B cell (primary cell): ENCODE data around the gene NUP214. TPM values are rescaled to one million over a fixed set of nuclear protein-coding genes. Genes with fewer than 3 reads are reported as not detected.

ENCODE experiments used
- ATAC-seq: fragments of 200-7000 bp; cut with Tn5 transposase; one replicate; pipeline ENCODE4 v1.10.0; 2021; ENCODE audit warnings: low read depth, mild to moderate bottlenecking, moderate number of reproducible peaks, moderate library complexity
- CTCF ChIA-PET: fragments of 350-600 bp; sonication (Branson Sonifier 250); formaldehyde crosslinking; loops from one replicate; lab custom pipeline; 2021; ENCODE audit warnings: antibody characterized with exemption, inconsistent platforms; lab: Charles Lee
- POLR2A ChIA-PET: fragments of 350-600 bp; sonication (Branson Sonifier 250); formaldehyde crosslinking; loops from one replicate; lab custom pipeline; 2021; ENCODE audit warnings: antibody characterized with exemption; lab: Charles Lee
- DNase-seq: peaks from one replicate; pipeline ENCODE4 v3.0.0; 2013
- H2AFZ ChIP-seq: 2 replicates; pipeline ENCODE4 v1.6.1; 2012; ENCODE audit warnings: mild to moderate bottlenecking, low read depth, low read length; ENCODE audit not compliant: insufficient read depth, poor library complexity, severe bottlenecking
- H3K27ac ChIP-seq, 2 donors: 1 replicate in 1 of 2; 2 replicates in 1 of 2; pipeline ENCODE4 v1.5.1; 2012 to 2013; ENCODE audit warnings: low read length in 2 of 2, mild to moderate bottlenecking in 2 of 2, moderate library complexity in 1 of 2
- H3K27me3 ChIP-seq, 4 experiments: fragments of 200-600 bp in 1 of 4; sonication (generic) in 1 of 4; replicated peaks in 1 of 4; 1 replicate in 2 of 4; 2 replicates in 2 of 4; pipeline versions ENCODE4 v1.6.1 to v1.7.0; 2013 to 2016; ENCODE audit warnings: low read length in 3 of 4, mild to moderate bottlenecking in 2 of 4, mixed read lengths in 1 of 4, moderate library complexity in 1 of 4; ENCODE audit not compliant: insufficient read depth in 4 of 4, control insufficient read depth in 3 of 4; ENCODE audit errors: control extremely low read depth in 1 of 4
- H3K36me3 ChIP-seq, 2 experiments: replicated peaks in 1 of 2; 1 replicate in 1 of 2; 2 replicates in 1 of 2; pipeline versions ENCODE4 v1.6.1 to v1.7.1; 2013; ENCODE audit warnings: low read length in 1 of 2; ENCODE audit not compliant: insufficient read depth in 2 of 2, control insufficient read depth in 1 of 2; ENCODE audit errors: control extremely low read depth in 1 of 2, extremely low read depth in 1 of 2
- H3K4me1 ChIP-seq, 2 donors: fragments of 200-600 bp in 1 of 2; sonication (generic) in 1 of 2; 1 replicate in 1 of 2; 2 replicates in 1 of 2; pipeline versions ENCODE4 v1.5.1 to v1.6.1; 2013 to 2017; ENCODE audit warnings: low read length in 2 of 2; ENCODE audit not compliant: control insufficient read depth in 2 of 2, insufficient read depth in 2 of 2
- H3K4me2 ChIP-seq: replicated peaks from 2 replicates; pipeline ENCODE3; 2012; ENCODE audit warnings: mild to moderate bottlenecking, low read depth, low read length; ENCODE audit not compliant: poor library complexity, severe bottlenecking
- H3K4me3 ChIP-seq, 5 experiments: fragments of 200-600 bp in 1 of 5; sonication (generic) in 1 of 5; 1 replicate in 3 of 5; 2 replicates in 2 of 5; pipeline versions ENCODE4 v1.5.1 to v1.7.0; 2011 to 2016; ENCODE audit warnings: low read length in 4 of 5, mild to moderate bottlenecking in 4 of 5, low read depth in 2 of 5, control low read depth in 1 of 5, moderate library complexity in 1 of 5; ENCODE audit not compliant: insufficient read depth in 1 of 5; ENCODE audit errors: control extremely low read depth in 1 of 5, extremely low read depth in 1 of 5
- H3K79me2 ChIP-seq: fragments of 200-600 bp; sonication (generic); one replicate; pipeline ENCODE4 v1.6.0; 2016; ENCODE audit warnings: low read length; ENCODE audit not compliant: control insufficient read depth, insufficient read depth
- H3K9ac ChIP-seq: fragments of 200-600 bp; sonication (generic); 2 replicates; pipeline ENCODE4 v1.6.1; 2017; ENCODE audit warnings: mild to moderate bottlenecking, low read length, moderate library complexity
- H3K9me3 ChIP-seq, 3 donors: one replicate each; pipeline versions ENCODE4 v1.6.1 to v1.7.1; 2013; ENCODE audit warnings: low read length in 2 of 3; ENCODE audit not compliant: control insufficient read depth in 2 of 3, insufficient read depth in 1 of 3; ENCODE audit errors: control extremely low read depth in 1 of 3
- H4K20me1 ChIP-seq: 2 replicates; pipeline ENCODE4 v1.6.0; 2012; ENCODE audit warnings: mild to moderate bottlenecking, low read length; ENCODE audit not compliant: insufficient read depth, control insufficient read depth, poor library complexity, severe bottlenecking
- H3K27ac Mint-ChIP-seq: one replicate; pipeline ENCODE4 v1.8.0; 2021; ENCODE audit warnings: mixed read lengths
- H3K27me3 Mint-ChIP-seq: one replicate; pipeline ENCODE4 v1.8.0; 2021; ENCODE audit warnings: mixed read lengths
- H3K4me1 Mint-ChIP-seq: one replicate; pipeline ENCODE4 v1.8.0; 2021; ENCODE audit warnings: mixed read lengths
- H3K4me3 Mint-ChIP-seq: one replicate; pipeline ENCODE4 v1.8.0; 2021; ENCODE audit warnings: mixed read lengths
- H3K9me3 Mint-ChIP-seq: one replicate; pipeline ENCODE4 v1.8.0; 2022; ENCODE audit warnings: mixed read lengths; ENCODE audit not compliant: insufficient read depth
- EZH2 ChIP-seq: IDR thresholded peaks from 2 replicates; pipeline ENCODE4 v1.6.1; 2012; ENCODE audit warnings: borderline replicate concordance, low read depth, mild to moderate bottlenecking, moderate library complexity, low read length; ENCODE audit not compliant: insufficient read depth, poor library complexity, severe bottlenecking
- WGBS: methylation state at CpG from one replicate; pipeline ENCODE4 v1.1.5; 2013; ENCODE audit warnings: missing lambda C conversion rate; ENCODE audit not compliant: insufficient coverage; 5-methylcytosine and 5-hydroxymethylcytosine counted together
- intact Hi-C: fragments of 100-400 bp; cut with micrococcal nuclease; formaldehyde crosslinking; loops from one replicate; pipeline ENCODE4 v1.10.0; 2022
- polyA plus RNA-seq: library from polyadenylated mRNA; depleted of rRNA; stranded (reverse); fragments of >200 nt; gene quantifications from 2 replicates; pipeline ENCODE4 v1.2.3, GENCODE V29; 2012
- small RNA-seq: library from RNA; depleted of rRNA; stranded (forward); fragments of <200 nt; gene quantifications from one replicate; pipeline ENCODE3, GENCODE V24; 2012; ENCODE audit warnings: low replicate concordance, low read depth; ENCODE audit not compliant: insufficient read length
- total RNA-seq, 2 donors: library from RNA; stranded (reverse); fragments of 120-200 nt in 1 of 2; gene quantifications; 1 replicate in 1 of 2; 2 replicates in 1 of 2; pipeline versions ENCODE4 v1.2.3 to v1.2.4, GENCODE V29; 2013 to 2022
- TF ChIP-seq, protein P1 (sequence below): fragments of 200-600 bp; IDR thresholded peaks from one replicate; pipeline ENCODE4 v1.8.0; 2022; ENCODE audit warnings: antibody characterized with exemption, mild to moderate bottlenecking

NUP214 gene
- total and polyA plus RNA-seq, 2 donors (not counting 1 experiment from before 2014, with no cell fraction given), result 19.0 to 94.6 TPM

GRCh38 chr9:131282688-131283422, 157.5 kb downstream of the NUP214 start:
- H3K4me3 Mint-ChIP-seq, result peak overlapping the region; percentile 47
- Histone ChIP-seq H3K36me3 (no peaks in the 10 kb centered on the region), H3K79me2 (no peaks in the 10 kb centered on the region), H3K27ac (no peak overlapping the region), H4K20me1 (no peaks in the 10 kb centered on the region), H3K9me3 (no peaks in the 10 kb centered on the region), H3K4me2 (peak overlapping the region; percentile 66), H2AFZ (peak overlapping the region; percentile 51), H3K4me3 (peak overlapping the region in 1 of 5 experiments; percentile 35), H3K9ac (peak overlapping the region; percentile 19), H3K4me1 (peaks cover 18 to 25% of the 10 kb centered on the region in 2 donors), H3K27me3 (peaks cover 0 to 17% (median 5%) of the 10 kb centered on the region in 4 experiments)
- intact Hi-C loops, result no loop called here
- H3K27me3 Mint-ChIP-seq, result peaks cover 10% of the 10 kb centered on the region
- DNase-seq (no peak), ATAC-seq (no peak)
- H3K27ac Mint-ChIP-seq, result no peak overlapping the region
- no peaks in the 10 kb centered on the region for H3K9me3 Mint-ChIP-seq
- peaks cover 23% of the 10 kb centered on the region for H3K4me1 Mint-ChIP-seq
- 9% methylated on average over 55 of the region's 61 CpGs for WGBS
- ChIA-PET POLR2A (no interaction called here), CTCF (interaction anchor here (1.6 kb wide), 1 partner anchor 53 kb away, joined by 3 read pairs; no protein-coding TSS in a partner anchor)
- TF ChIP-seq, protein P1, sequence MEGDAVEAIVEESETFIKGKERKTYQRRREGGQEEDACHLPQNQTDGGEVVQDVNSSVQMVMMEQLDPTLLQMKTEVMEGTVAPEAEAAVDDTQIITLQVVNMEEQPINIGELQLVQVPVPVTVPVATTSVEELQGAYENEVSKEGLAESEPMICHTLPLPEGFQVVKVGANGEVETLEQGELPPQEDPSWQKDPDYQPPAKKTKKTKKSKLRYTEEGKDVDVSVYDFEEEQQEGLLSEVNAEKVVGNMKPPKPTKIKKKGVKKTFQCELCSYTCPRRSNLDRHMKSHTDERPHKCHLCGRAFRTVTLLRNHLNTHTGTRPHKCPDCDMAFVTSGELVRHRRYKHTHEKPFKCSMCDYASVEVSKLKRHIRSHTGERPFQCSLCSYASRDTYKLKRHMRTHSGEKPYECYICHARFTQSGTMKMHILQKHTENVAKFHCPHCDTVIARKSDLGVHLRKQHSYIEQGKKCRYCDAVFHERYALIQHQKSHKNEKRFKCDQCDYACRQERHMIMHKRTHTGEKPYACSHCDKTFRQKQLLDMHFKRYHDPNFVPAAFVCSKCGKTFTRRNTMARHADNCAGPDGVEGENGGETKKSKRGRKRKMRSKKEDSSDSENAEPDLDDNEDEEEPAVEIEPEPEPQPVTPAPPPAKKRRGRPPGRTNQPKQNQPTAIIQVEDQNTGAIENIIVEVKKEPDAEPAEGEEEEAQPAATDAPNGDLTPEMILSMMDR, result no peak
- TF ChIP-seq EZH2, result no peak

Small RNA genes within 50 kb of the gene (small RNA-seq; reads per million reads assigned to genes)
- not detected for gene RNU6-881P

Other genes starting within 250 kb of the NUP214 start
- not detected in 2 replicates for gene QRFP, start 228.8 kb upstream of the NUP214 start, total RNA-seq
- 0.07 TPM in 1 of 2 replicates, not detected in the other for gene QRFP, start 228.8 kb upstream of the NUP214 start, polyA plus RNA-seq
- not detected in 2 replicates for gene FIBCD1, start 186.3 kb upstream of the NUP214 start, total RNA-seq
- not detected in 2 replicates for gene FIBCD1, start 186.3 kb upstream of the NUP214 start, polyA plus RNA-seq
- 0.25 and 0.29 TPM in 2 replicates for gene LAMC3, start 116.4 kb upstream of the NUP214 start, total RNA-seq
- 0.45 and 0.81 TPM in 2 replicates for gene LAMC3, start 116.4 kb upstream of the NUP214 start, polyA plus RNA-seq
- not detected in 2 replicates for gene AIF1L, start 29.1 kb upstream of the NUP214 start, total RNA-seq
- not detected in 2 replicates for gene AIF1L, start 29.1 kb upstream of the NUP214 start, polyA plus RNA-seq
- 41.8 and 42.9 TPM in 2 replicates for gene FAM78A, start 150.9 kb downstream of the NUP214 start, total RNA-seq
- 49.0 and 58.3 TPM in 2 replicates for gene FAM78A, start 150.9 kb downstream of the NUP214 start, polyA plus RNA-seq
- 2.0 and 2.9 TPM in 2 replicates for gene PLPP7, start 164.1 kb downstream of the NUP214 start, total RNA-seq
- 0.57 and 0.59 TPM in 2 replicates for gene PLPP7, start 164.1 kb downstream of the NUP214 start, polyA plus RNA-seq